Hematopoietic multipotent progenitor cell treated with erythropoietin and hydrocortisone succinate and interleukin-3 and kit ligand, for 17 days (in vitro differentiated cells): ENCODE data around the gene ANKRD18B.
"Not testable (repeated sequence)": the region's sequence is repeated elsewhere in the genome, so short reads cannot be mapped to it uniquely, and the experiment has no call there.

Source experiments
- DNase-seq: peaks from one replicate; pipeline ENCODE4 v3.0.0-alpha.2; 2015; ENCODE audit warnings: low spot score

Gene ANKRD18B

GRCh38 chr9:33523397-33524305, at the start of gene ANKRD18B:
Gene ANKRD18B, plus strand, starts transcription at chr9:33524251. Its CDS starts 239 bp downstream, at chr9:33524490.
- peak; percentile 75 for DNase-seq

- no peak for DNase-seq
These were observed 48.7 kb upstream of the ANKRD18B start for GRCh38 chr9:33475357-33475756.

GRCh38 chr9:33476503-33476902, 47.5 kb upstream of the ANKRD18B start:
- DNase-seq: no peak

- DNase-seq: no peak
These were observed 43.9 kb upstream of the ANKRD18B start for GRCh38 chr9:33480106-33480505.

- DNase-seq: no peak
These were observed 43.1 kb upstream of the ANKRD18B start for GRCh38 chr9:33480976-33481375.

- not testable (repeated sequence) for DNase-seq
These were observed 38.7 kb upstream of the ANKRD18B start for GRCh38 chr9:33485312-33485711.

- DNase-seq: no peak
These were observed 35.0 kb upstream of the ANKRD18B start for GRCh38 chr9:33489066-33489465.

GRCh38 chr9:33493819-33494218, 30.2 kb upstream of the ANKRD18B start:
- DNase-seq: peak; percentile 43

GRCh38 chr9:33498387-33498786, 25.7 kb upstream of the ANKRD18B start:
- DNase-seq: no peak

- no peak for DNase-seq
These were observed 17.3 kb upstream of the ANKRD18B start for GRCh38 chr9:33506626-33507370.

GRCh38 chr9:33510262-33511183, 13.5 kb upstream of the ANKRD18B start:
- DNase-seq: peak; percentile 65

GRCh38 chr9:33511184-33511517, 12.9 kb upstream of the ANKRD18B start:
- DNase-seq: not testable (repeated sequence)

- not testable (repeated sequence) for DNase-seq
These were observed 11.5 kb upstream of the ANKRD18B start for GRCh38 chr9:33512535-33512934.

- not testable (repeated sequence) for DNase-seq
These were observed 8.6 kb upstream of the ANKRD18B start for GRCh38 chr9:33515342-33515995.

- not testable (repeated sequence) for DNase-seq
These were observed 7.7 kb upstream of the ANKRD18B start for GRCh38 chr9:33516397-33516796.

GRCh38 chr9:33517373-33517772, 6.7 kb upstream of the ANKRD18B start:
- DNase-seq: peak; percentile 67

- not testable (repeated sequence) for DNase-seq
These were observed 6.0 kb upstream of the ANKRD18B start for GRCh38 chr9:33517934-33518577.

GRCh38 chr9:33521861-33522260, 2.2 kb upstream of the ANKRD18B start:
- DNase-seq: not testable (repeated sequence)

- DNase-seq: peak; percentile 45
These were observed 376 bp downstream of the ANKRD18B start for GRCh38 chr9:33524306-33524947.

GRCh38 chr9:33528069-33528468, 4.0 kb downstream of the ANKRD18B start:
- not testable (repeated sequence) for DNase-seq
